IMR-90 (cell line): ENCODE results near the gene SLC4A3.
A peak's percentile ranks its signal among the peaks of the same experiment; 100 is the strongest.

ENCODE experiments used
- BHLHE40 ChIP-seq: fragments of 150-350 bp; IDR thresholded peaks from 2 replicates; pipeline ENCODE4 v1.6.1; 2016; ENCODE audit warnings: mild to moderate bottlenecking, low read depth, low read length
- CEBPB ChIP-seq: IDR thresholded peaks from 2 replicates; pipeline ENCODE4 v1.6.1; 2012; ENCODE audit warnings: low read depth, low read length, improper control_type of control experiment
- CHD1 ChIP-seq: IDR thresholded peaks from 2 replicates; pipeline ENCODE4 v1.6.1; 2012; ENCODE audit warnings: low read depth, low read length, improper control_type of control experiment
- CTCF ChIP-seq: conservative IDR thresholded peaks from 2 replicates; pipeline ENCODE4 v1.5.1; 2012; ENCODE audit warnings: mild to moderate bottlenecking, low read depth, low read length, improper control_type of control experiment
- ELK1 ChIP-seq: fragments of 150-350 bp; IDR thresholded peaks from 2 replicates; pipeline ENCODE4 v1.6.1; 2016; ENCODE audit warnings: low read depth, mild to moderate bottlenecking, low read length, moderate library complexity, borderline replicate concordance
- MAFK ChIP-seq: IDR thresholded peaks from 2 replicates; pipeline ENCODE4 v1.6.1; 2012; ENCODE audit warnings: low read depth, low read length, improper control_type of control experiment
- MXI1 ChIP-seq: IDR thresholded peaks from 2 replicates; pipeline ENCODE4 v1.6.1; 2012; ENCODE audit warnings: low read depth, mild to moderate bottlenecking, low read length, moderate library complexity, borderline replicate concordance
- POLR2A ChIP-seq: IDR thresholded peaks from 2 replicates; pipeline ENCODE4 v1.6.1; 2012; ENCODE audit warnings: mild to moderate bottlenecking, low read depth, low read length
- RAD21 ChIP-seq: IDR thresholded peaks from 2 replicates; pipeline ENCODE4 v1.6.1; 2012; ENCODE audit warnings: low read length, improper control_type of control experiment
- RCOR1 ChIP-seq: IDR thresholded peaks from 2 replicates; pipeline ENCODE4 v1.6.1; 2012; ENCODE audit warnings: mild to moderate bottlenecking, low read length, improper control_type of control experiment; ENCODE audit not compliant: insufficient replicate concordance
- RFX5 ChIP-seq: IDR thresholded peaks from 2 replicates; pipeline ENCODE4 v1.8.0; 2012; ENCODE audit warnings: low read depth, mild to moderate bottlenecking, low read length, moderate library complexity
- SMC3 ChIP-seq: fragments of 150-350 bp; IDR thresholded peaks from 2 replicates; pipeline ENCODE4 v1.6.1; 2016; ENCODE audit warnings: low read depth, mild to moderate bottlenecking, antibody characterized with exemption, low read length, moderate library complexity
- USF2 ChIP-seq: fragments of 150-350 bp; IDR thresholded peaks from 2 replicates; pipeline ENCODE4 v1.6.1; 2017; ENCODE audit warnings: mild to moderate bottlenecking, antibody characterized with exemption, low read length, low read depth

GRCh38 chr2:219642465-219643083, 15.1 kb downstream of the SLC4A3 start:
- TF ChIP-seq CTCF (peak; percentile 100; the same call in 1 of the 2 replicates), RAD21 (peak; percentile 96), CEBPB (peak; percentile 98), RFX5 (peak; percentile 90), ELK1 (no peak), SMC3 (peak; percentile 99), POLR2A (0 out of 2 replicates have a peak, but pooled peaks have one; percentile 22), USF2 (peak; percentile 22; the same call in 1 of the 2 replicates), MXI1 (peak; percentile 73; the same call in 1 of the 2 replicates), CHD1 (no peak), RCOR1 (peak; percentile 10), BHLHE40 (no peak), MAFK (no peak)
